ENCODE data around the gene INO80C.

Gene INO80C

DNA sequence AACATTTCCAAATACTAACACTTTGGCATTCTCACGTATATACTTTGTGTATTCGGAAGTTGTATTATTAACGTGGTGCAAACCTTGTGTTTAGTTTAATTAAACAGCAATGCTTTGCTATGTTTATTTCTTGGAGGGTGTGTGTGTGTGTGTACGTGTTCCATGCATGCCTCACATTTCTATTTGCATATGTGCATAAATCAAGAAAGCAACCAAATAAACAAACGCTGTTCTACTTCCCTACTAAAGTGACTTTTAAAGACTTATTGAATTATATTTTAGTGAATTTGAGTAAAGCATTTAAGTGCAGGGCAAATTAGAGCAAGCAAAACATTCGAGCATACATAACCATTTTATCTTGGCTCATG lies 66.4 kb downstream of the INO80C start:
- peaks cover 14% of the 10 kb centered on the region for H3K9me3 Mint-ChIP-seq
- H3K4me3 Mint-ChIP-seq = no peak overlapping the region
- peaks cover 4% of the 10 kb centered on the region for H3K27me3 Mint-ChIP-seq

DNA sequence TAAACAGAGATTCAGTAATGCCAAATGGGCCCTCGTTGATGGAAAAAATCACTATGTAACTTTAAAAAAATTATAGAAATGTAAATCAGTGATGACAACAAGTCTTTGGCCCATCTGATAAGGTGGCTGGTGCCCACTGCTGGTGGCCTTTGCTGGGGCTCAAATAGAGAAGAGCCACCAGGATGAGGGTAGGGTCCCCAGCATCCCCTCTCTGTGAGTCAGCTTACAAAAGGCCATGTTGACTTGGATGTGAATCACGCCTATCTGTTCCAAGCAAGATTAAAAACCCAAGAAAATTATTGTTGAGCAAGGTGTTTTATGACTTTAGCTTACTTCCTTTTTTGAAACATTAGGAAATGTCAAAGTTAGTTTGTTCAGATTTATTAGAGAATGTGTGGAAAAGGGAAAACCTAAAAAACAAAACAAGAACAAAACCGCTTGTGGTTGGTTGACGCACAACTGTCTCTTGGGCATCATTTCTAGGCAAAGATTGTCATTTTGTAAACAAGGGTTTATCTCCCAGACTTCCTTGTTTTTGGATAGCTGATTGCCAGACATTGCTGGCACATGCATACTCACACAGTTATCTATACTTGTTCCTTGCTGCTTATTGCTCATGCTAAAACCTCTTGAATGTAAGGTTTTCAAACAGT lies 66.9 kb downstream of the INO80C start:
- no peak overlapping the region for H3K27ac Mint-ChIP-seq
- no peak overlapping the region for H3K4me3 Mint-ChIP-seq
- peaks cover 4% of the 10 kb centered on the region for H3K36me3 Mint-ChIP-seq (ENCODE audit: low read depth)
- H3K4me1 Mint-ChIP-seq (ENCODE audit: low read depth) = no peaks in the 10 kb centered on the region
- peaks cover 4% of the 10 kb centered on the region for H3K27me3 Mint-ChIP-seq
- intact Hi-C loops (cut with micrococcal nuclease) = no loop called here
- peaks cover 10% of the 10 kb centered on the region for H3K9me3 Mint-ChIP-seq

More for the DNA sequence above, 66.4 kb downstream of the INO80C start:
- intact Hi-C loops (cut with micrococcal nuclease) = no loop called here
- no peak overlapping the region for H3K27ac Mint-ChIP-seq
- H3K36me3 Mint-ChIP-seq (ENCODE audit: low read depth) = peaks cover 5% of the 10 kb centered on the region
- no peaks in the 10 kb centered on the region for H3K4me1 Mint-ChIP-seq (ENCODE audit: low read depth)

DNA sequence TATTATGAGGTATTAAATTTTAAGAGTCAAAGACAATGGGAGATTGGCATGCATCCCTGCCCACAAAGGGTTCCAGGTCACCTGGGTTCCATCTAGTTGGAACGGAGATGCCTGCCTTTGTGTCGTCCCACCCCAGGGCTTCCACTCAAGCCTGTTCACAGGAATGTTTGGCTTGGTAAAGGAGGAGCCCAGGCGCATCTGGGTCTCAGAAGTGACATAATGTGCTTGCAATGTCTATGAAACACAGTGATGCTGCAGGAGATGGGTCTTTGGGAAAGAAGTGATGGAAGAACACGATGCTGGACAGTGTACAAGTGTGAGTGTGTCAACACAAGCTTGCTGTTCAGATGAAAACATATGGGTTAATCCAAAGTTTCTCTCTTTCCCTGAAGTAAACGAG lies 71.0 kb downstream of the INO80C start:
- no peaks in the 10 kb centered on the region for H3K36me3 Mint-ChIP-seq (ENCODE audit: low read depth)
- no peak overlapping the region for H3K4me3 Mint-ChIP-seq
- no peaks in the 10 kb centered on the region for H3K9me3 Mint-ChIP-seq
- H3K27me3 Mint-ChIP-seq = peaks cover 3% of the 10 kb centered on the region
- intact Hi-C loops (cut with micrococcal nuclease) = no loop called here
- no peaks in the 10 kb centered on the region for H3K4me1 Mint-ChIP-seq (ENCODE audit: low read depth)
- no peak overlapping the region for H3K27ac Mint-ChIP-seq

DNA sequence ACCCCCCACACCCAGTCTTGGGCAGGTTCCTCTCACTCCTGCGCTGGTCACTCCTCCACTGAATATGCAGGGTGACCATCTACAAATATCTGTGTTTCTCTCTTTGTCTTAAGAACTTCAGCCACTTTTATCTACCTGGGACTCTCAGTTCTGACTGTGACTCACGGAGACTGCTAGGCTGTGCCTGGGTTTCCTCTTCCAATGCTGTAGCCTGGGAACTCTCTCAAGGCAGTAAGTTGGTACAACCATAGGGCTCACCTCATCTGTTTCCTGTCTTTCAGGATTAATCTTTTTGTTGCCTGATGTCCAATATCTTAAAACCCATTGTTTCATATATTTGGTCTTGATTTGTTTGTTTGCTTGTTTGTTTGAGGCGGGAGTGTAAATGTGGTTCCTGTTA lies 73.4 kb downstream of the INO80C start:
- no peak overlapping the region for H3K4me3 Mint-ChIP-seq
- intact Hi-C loops (cut with micrococcal nuclease) = no loop called here
- no peak overlapping the region for H3K27ac Mint-ChIP-seq
- no peaks in the 10 kb centered on the region for H3K4me1 Mint-ChIP-seq (ENCODE audit: low read depth)
- peaks cover 1% of the 10 kb centered on the region for H3K9me3 Mint-ChIP-seq
- H3K27me3 Mint-ChIP-seq = peaks cover 3% of the 10 kb centered on the region
- H3K36me3 Mint-ChIP-seq (ENCODE audit: low read depth) = no peaks in the 10 kb centered on the region

DNA sequence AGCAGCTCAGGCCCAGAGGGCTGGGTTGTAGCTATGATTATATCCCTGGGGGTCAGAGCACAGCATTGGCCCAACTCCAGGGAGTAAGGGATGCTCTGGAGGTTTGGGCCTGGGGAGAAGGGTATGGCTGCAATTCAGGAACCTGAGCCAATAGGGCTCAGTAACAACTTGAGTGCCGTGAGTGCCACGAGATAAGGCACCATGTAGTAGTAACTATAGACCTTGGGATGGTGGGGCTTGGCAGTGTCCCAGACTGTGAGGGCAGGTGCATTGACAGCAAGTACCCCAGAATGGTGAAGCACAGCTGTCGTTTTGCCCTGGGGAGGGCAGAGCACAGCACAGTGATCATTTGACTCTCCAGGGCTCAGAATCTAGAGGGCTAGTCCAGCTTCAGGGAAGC lies 75.5 kb downstream of the INO80C start:
- no peaks in the 10 kb centered on the region for H3K4me1 Mint-ChIP-seq (ENCODE audit: low read depth)
- no peak overlapping the region for H3K27ac Mint-ChIP-seq
- no peak overlapping the region for H3K4me3 Mint-ChIP-seq
- H3K27me3 Mint-ChIP-seq = peaks cover 3% of the 10 kb centered on the region
- H3K36me3 Mint-ChIP-seq (ENCODE audit: low read depth) = no peaks in the 10 kb centered on the region
- peaks cover 15% of the 10 kb centered on the region for H3K9me3 Mint-ChIP-seq
- intact Hi-C loops (cut with micrococcal nuclease) = no loop called here

DNA sequence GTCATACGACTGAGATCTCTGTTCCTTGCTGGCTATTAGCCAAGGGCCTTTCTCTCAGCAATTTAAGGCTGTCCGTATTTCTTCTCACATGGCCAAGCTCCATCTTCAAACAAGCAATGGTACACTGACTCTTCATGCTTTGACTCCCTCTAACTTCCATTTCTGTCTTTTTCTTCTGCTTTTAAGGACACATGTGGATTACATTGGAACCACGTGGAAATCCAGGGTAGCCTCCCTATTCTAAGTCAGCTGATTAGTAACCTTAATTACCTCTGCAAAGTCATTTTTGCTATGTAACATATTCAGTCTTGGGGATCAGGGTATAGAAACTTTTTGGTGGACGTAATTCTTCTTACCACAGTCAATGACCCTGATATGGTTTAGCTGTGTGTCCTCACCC lies 79.2 kb downstream of the INO80C start:
- no peaks in the 10 kb centered on the region for H3K27me3 Mint-ChIP-seq
- intact Hi-C loops (cut with micrococcal nuclease) = loop anchor here (5.0 kb wide), 1 partner anchor 39 kb away; no protein-coding TSS in a partner anchor
- H3K4me1 Mint-ChIP-seq (ENCODE audit: low read depth) = peaks cover 26% of the 10 kb centered on the region
- peaks cover 18% of the 10 kb centered on the region for H3K9me3 Mint-ChIP-seq
- H3K36me3 Mint-ChIP-seq (ENCODE audit: low read depth) = no peaks in the 10 kb centered on the region
- H3K27ac Mint-ChIP-seq = no peak overlapping the region
- no peak overlapping the region for H3K4me3 Mint-ChIP-seq

Data from dendritic cell treated with granulocyte-macrophage colony-stimulating factor and Interleukin-4, amounts not matched to agents 40 ng/mL and 50 ng/mL, for 4 days (primary cell).